KOPT-K1 (cell line): Measurements from ENCODE around the gene CUEDC2.
A peak's percentile ranks its signal among the peaks of the same experiment; 100 is the strongest.

ENCODE experiments used
- H3K27ac ChIP-seq: fragments of 200-600 bp; sonication (generic); 2 replicates; pipeline ENCODE4 v1.5.1; 2016; ENCODE audit warnings: antibody characterized with exemption, mild to moderate bottlenecking, low read depth, low read length; ENCODE audit not compliant: poor library complexity, severe bottlenecking
- H3K36me3 ChIP-seq: fragments of 200-600 bp; sonication (generic); 2 replicates; pipeline ENCODE4 v1.5.1; 2017; ENCODE audit warnings: antibody characterized with exemption, mild to moderate bottlenecking, low read length, moderate library complexity; ENCODE audit not compliant: insufficient read depth
- H3K9me3 ChIP-seq: fragments of 200-600 bp; sonication (generic); 2 replicates; pipeline ENCODE4 v1.5.1; 2017; ENCODE audit warnings: antibody characterized with exemption, low read length, mild to moderate bottlenecking; ENCODE audit not compliant: insufficient read depth, poor library complexity, severe bottlenecking

The CUEDC2 gene

DNA sequence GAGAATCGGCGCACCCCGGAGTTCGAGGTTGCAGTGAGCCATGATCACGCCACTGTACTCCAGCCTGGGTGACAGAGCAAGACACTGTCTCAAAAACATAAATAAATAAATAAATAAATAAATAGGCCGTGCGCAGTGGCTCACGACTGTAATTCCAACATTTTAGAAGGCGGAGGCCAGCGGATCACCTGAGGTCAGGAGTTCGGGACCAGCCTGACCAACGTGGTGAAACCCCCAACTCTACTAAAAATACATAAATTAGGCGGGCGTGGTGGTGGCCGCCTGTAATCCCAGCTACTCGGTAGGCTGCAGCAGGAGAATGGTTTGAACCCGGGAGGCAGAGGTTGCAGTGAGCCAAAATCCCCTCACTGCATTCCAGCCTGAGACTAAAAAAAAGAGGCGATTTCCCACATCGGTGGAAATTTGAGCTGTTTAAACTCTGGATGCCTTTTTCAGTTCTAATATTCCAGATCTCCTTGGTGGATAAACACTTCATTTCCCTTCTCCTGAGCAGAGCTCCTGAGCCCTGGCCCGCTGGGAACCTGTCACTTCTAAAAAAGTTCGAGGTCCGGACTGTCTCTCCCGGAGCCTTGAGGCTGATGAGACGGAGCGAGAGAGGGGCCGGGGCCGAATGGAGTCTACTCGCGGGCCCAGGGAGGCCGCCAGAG lies 38.8 kb downstream of the CUEDC2 start:
- Histone ChIP-seq H3K9me3 (no peaks in the 10 kb centered on the region), H3K36me3 (no peaks in the 10 kb centered on the region), H3K27ac (peak overlapping the region; percentile 66)

DNA sequence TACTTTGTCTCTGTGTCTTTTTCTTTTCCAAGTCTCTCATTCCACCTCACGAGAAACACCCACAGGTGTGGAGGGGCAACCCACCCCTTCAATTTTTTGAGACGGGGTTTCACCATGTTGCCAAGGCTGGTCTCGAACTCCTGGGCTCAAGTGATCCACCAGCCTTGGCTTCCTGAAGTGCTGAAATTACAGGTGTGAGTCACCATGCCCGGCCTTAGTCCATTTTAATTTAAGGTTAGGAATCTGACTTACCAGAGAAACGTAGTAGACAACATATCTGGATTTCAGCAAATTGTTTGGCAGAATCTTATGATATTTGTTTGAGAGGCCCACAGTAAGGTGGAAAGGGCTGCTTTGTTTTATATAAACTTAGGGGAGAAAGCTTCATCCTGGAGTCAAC lies 40.1 kb downstream of the CUEDC2 start:
- no peaks in the 10 kb centered on the region for H3K36me3 ChIP-seq
- H3K27ac ChIP-seq = no peak overlapping the region
- H3K9me3 ChIP-seq = no peaks in the 10 kb centered on the region

DNA sequence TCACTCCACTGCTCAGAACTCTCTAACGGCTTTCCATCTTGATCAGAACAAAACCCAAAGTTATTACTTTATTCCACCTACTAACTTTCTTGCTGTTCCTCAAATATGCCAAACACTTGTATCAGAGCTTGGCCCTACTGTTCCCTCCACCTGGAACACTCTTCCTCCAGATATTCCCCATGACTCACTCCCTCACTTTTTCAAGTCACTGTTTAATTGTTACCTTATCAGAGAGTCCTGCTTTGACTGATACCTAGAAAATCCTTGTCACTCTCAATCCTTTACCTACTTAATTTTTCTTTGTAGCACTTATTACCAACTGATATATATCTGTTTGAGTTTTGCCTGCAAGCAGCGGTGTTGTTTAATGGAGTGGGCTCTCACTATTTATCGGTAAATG lies 42.5 kb downstream of the CUEDC2 start:
- Histone ChIP-seq H3K9me3 (no peaks in the 10 kb centered on the region), H3K27ac (no peak overlapping the region), H3K36me3 (no peaks in the 10 kb centered on the region)

DNA sequence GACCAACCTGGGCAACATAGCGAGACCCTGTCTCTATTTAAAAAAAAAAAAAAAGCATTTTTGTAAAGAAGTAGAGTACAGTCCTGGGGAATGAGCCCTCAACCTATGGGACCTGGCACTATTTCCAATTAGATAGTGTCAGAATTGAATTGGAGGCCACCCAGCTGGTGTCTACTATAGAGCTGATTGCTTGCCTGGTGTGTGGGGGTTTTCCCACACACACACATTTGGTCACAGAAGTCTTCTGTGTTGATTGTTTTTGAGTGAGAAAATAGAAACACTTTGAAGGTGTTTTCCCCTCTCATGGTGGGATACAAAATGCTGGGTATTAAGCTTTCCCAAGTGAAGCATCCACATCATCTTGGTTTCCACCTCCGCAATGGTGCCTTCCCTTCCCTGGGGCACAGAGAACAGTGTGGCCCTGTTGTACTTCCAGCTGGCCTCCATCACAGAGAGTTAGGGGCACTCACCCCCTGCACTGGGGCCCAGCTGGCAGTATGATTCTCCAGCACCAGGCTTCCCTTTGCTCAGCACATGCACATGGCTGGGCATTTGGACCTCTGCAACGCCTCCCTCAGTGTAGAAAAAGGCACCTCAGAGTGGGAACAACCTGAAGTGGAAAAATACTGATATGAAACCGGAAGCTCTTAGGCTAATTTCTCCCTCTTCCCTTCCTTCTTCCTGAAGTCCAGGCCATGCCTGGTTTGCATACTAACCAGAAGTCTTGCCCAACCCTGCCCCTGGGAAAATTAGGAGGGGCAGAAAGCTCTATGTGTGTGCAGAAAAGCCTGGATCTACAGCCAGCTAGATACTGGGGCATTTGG lies 47.6 kb downstream of the CUEDC2 start:
- Histone ChIP-seq H3K9me3 (no peaks in the 10 kb centered on the region), H3K27ac (no peak overlapping the region), H3K36me3 (peaks cover 41% of the 10 kb centered on the region)

DNA sequence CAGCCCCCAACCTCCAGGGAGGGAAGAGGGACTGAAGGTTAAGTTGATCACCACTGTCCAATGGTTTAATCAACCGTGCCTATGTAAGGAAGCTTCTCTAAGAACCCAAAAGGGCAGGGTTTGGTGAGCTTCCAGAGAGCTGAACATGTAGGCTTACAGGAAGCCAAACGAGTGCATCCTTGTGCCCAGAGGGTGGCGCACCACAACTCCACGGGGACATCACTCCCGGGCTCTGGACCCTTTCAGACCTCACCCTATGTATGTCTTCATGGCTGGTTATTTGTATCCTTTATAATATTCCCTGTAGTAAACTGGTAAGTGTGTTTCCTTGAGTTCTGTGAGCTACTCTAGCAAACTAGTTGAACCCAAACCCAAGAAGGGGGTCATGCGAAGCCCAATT lies 48.3 kb downstream of the CUEDC2 start:
- Histone ChIP-seq H3K36me3 (peaks cover 48% of the 10 kb centered on the region), H3K9me3 (no peaks in the 10 kb centered on the region), H3K27ac (no peak overlapping the region)

DNA sequence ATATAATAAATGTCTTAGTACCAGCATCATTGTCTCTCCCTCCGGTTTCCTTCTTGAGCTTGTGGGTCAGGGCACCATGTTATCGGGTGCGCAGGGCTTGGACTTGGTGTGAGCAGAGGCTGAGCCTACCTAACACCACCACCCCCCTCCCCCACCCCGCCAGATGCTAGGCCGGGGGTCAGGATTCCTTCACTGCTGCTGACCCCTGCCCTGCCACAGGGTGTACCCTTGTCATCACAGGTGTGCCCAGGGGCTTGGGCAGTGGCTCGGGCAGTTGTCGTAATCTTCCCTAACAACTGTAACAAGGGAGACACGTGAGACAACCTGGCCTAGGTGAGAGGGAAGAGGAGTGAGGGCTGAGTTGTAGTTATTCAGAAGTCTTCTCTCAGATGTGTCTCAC lies 49.5 kb downstream of the CUEDC2 start:
- Histone ChIP-seq H3K9me3 (no peaks in the 10 kb centered on the region), H3K27ac (no peak overlapping the region), H3K36me3 (peaks cover 58% of the 10 kb centered on the region)

DNA sequence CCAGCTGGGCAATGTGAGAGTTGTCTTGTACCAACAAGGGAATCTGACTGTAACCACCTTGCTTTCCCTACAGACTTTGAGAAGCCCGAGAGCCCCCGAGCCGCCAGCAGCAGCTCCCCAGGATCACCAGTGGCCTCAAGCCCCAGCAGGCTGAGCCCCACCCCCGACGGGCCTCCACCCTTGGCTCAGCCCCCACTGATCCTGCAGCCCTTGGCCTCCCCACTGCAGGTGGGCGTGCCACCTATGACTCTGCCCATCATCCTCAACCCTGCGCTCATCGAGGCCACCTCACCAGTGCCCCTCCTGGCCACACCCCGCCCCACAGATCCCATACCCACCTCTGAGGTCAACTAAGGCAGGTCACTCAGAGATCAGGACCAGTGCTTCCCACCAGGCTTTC lies 50.4 kb downstream of the CUEDC2 start:
- Histone ChIP-seq H3K9me3 (no peaks in the 10 kb centered on the region), H3K27ac (no peak overlapping the region), H3K36me3 (peaks cover 66% of the 10 kb centered on the region)

DNA sequence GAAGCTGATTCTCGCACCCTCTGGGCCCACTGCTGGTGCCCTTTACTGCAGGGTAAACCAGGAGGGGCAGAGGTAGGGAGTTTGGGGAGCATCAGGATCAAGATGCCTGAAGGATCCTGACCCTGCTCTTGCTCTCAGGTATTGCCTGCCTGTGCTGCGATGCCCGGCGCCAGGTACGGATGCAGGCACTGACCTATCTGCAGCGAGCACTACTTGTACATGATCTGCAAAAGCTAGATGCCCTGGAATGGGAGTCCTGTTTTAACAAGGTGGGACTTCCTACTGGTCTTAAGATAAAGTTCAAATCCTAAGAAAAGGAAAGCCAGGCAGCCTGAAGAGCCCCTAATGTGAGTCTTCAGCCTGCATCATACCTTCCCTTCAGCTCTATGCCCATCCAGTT lies 53.0 kb downstream of the CUEDC2 start:
- Histone ChIP-seq H3K9me3 (no peaks in the 10 kb centered on the region), H3K27ac (no peak overlapping the region), H3K36me3 (peaks cover 92% of the 10 kb centered on the region)

DNA sequence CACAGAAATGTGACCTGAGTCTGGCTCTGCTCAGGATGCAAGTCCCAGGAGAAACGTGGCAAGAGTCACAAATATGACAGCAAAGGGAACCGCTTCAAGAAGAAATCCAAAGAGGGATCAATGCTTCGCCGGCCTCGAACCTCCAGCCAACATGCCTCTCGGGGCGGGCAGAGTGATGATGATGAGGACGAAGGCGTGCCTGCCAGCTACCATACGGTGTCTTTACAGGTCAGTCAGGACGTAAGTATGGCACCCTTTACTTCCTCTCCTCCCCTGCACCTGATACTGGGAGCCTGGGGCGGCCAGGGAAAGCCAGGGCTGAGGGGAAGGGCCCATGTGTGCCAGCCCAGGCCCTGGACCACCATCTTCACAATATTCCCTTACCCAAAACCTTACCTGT lies 55.5 kb downstream of the CUEDC2 start:
- Histone ChIP-seq H3K36me3 (peaks cover 97% of the 10 kb centered on the region), H3K9me3 (no peaks in the 10 kb centered on the region)

DNA sequence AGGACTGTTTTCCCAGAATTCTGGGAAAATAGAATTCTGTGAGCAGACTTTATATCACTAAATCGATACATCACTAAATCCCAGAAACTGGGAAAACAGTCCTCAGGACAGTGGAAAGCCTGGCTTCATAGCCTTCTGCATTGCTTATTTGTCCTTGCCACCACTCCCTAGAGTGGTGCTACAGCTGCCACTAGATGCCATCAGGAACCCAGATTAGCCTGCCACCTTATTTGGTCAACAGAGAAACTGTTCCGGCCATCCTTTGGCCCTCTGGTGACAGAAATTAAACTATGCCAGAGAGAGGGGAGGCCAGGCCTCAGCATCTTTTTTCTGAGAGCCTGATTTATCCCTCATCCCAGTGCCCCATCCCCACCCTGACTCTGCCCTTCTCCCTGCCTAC lies 56.5 kb downstream of the CUEDC2 start:
- peaks cover 97% of the 10 kb centered on the region for H3K36me3 ChIP-seq
- H3K9me3 ChIP-seq = no peaks in the 10 kb centered on the region
- no peak overlapping the region for H3K27ac ChIP-seq

More for the DNA sequence above, 55.5 kb downstream of the CUEDC2 start:
- no peak overlapping the region for H3K27ac ChIP-seq

DNA sequence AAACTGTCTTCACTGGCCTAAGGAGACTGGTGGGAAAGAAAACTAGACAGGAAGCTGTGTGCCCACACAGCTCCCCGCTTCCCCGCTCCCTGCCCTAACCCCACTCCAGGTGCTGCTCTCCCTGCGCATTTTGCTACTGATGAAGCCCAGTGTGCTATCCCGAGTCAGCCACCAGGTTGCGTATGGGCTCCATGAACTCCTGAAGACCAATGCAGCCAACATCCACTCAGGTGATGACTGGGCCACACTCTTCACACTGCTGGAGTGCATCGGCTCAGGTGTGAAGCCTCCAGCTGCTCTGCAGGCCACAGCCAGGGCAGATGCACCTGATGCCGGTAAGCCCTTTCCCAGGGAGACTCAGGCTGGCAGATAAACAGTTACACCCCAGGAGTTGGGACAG lies 57.1 kb downstream of the CUEDC2 start:
- Histone ChIP-seq H3K9me3 (no peaks in the 10 kb centered on the region), H3K36me3 (peaks cover 97% of the 10 kb centered on the region), H3K27ac (no peak overlapping the region)
